GF-D8 (cell line): Measurements from ENCODE around the gene CCDC124.

ENCODE experiments used
- DNase-seq: peaks from one replicate; lab custom pipeline; 2025; lab: John Stamatoyannopoulos, UW

The CCDC124 gene

GRCh38 chr19:17953869-17954268 lies 21.1 kb downstream of the CCDC124 start:
- DNase-seq: no peak

GRCh38 chr19:17954401-17954800 lies 21.6 kb downstream of the CCDC124 start:
- DNase-seq: no peak

GRCh38 chr19:17957149-17957849 lies 24.5 kb downstream of the CCDC124 start:
- DNase-seq: no peak

GRCh38 chr19:17957885-17958284 lies 25.1 kb downstream of the CCDC124 start:
- no peak for DNase-seq

- no peak for DNase-seq
Measured at GRCh38 chr19:17963936-17964691, 31.3 kb downstream of the CCDC124 start.

GRCh38 chr19:17965370-17966128 lies 32.7 kb downstream of the CCDC124 start:
- no peak for DNase-seq

GRCh38 chr19:17966129-17966483 lies 33.3 kb downstream of the CCDC124 start:
- DNase-seq: no peak

GRCh38 chr19:17966550-17967256 lies 33.9 kb downstream of the CCDC124 start, which contains the start of gene KCNN1:
Gene KCNN1, plus strand, starts transcription at chr19:17967107. Its CDS starts 6,782 bp downstream, at chr19:17973889.
- no peak for DNase-seq

- DNase-seq: no peak
Measured at GRCh38 chr19:17967257-17968051, 34.6 kb downstream of the CCDC124 start.

- DNase-seq: no peak
Measured at GRCh38 chr19:17968362-17968761, 35.5 kb downstream of the CCDC124 start.

- DNase-seq: no peak
Measured at GRCh38 chr19:17969096-17969792, 36.4 kb downstream of the CCDC124 start.

GRCh38 chr19:17972230-17972629 lies 39.4 kb downstream of the CCDC124 start:
- DNase-seq: no peak

GRCh38 chr19:17973759-17974158 lies 40.9 kb downstream of the CCDC124 start:
- DNase-seq: no peak

GRCh38 chr19:17974551-17974950 lies 41.7 kb downstream of the CCDC124 start:
- no peak for DNase-seq

- no peak for DNase-seq
Measured at GRCh38 chr19:17975032-17975431, 42.2 kb downstream of the CCDC124 start.

- DNase-seq: no peak
Measured at GRCh38 chr19:17977021-17977420, 44.2 kb downstream of the CCDC124 start.

GRCh38 chr19:17977488-17977887 lies 44.7 kb downstream of the CCDC124 start:
- DNase-seq: no peak

- DNase-seq: no peak
Measured at GRCh38 chr19:17981611-17982010, 48.8 kb downstream of the CCDC124 start.

GRCh38 chr19:17982430-17982829 lies 49.6 kb downstream of the CCDC124 start:
- no peak for DNase-seq

GRCh38 chr19:17985037-17985818 lies 52.4 kb downstream of the CCDC124 start:
- DNase-seq: no peak
